Measurements from ENCODE around the gene KCNQ2.

Gene KCNQ2

GRCh38 chr20:63467294-63468083, 5.0 kb downstream of the KCNQ2 start:
- Histone ChIP-seq H2AFZ (ENCODE audit: low read depth, low read length) (no peak overlapping the region), H3K4me3 (ENCODE audit: low read length) (no peak overlapping the region), H3K9ac (ENCODE audit: low read length) (no peak overlapping the region), H3K9me3 (ENCODE audit: insufficient read depth, low read length) (no peaks in the 10 kb centered on the region), H3K36me3 (replicated peaks; ENCODE audit: low read depth, low read length) (no peaks in the 10 kb centered on the region), H3K27me3 (ENCODE audit: low read depth, low read length) (peaks cover 8% of the 10 kb centered on the region), H3K27ac (ENCODE audit: low read length) (no peak overlapping the region), H4K20me1 (ENCODE audit: insufficient read depth, low read length) (no peaks in the 10 kb centered on the region), H3K79me2 (ENCODE audit: low read length) (no peaks in the 10 kb centered on the region), H3K4me2 (ENCODE audit: low read length) (no peak overlapping the region), H3K4me1 (ENCODE audit: low read length) (no peaks in the 10 kb centered on the region)
- TF ChIP-seq CTCF (IDR thresholded peaks at IDR 0.05; ENCODE audit: low read depth, low read length) (no peak), EZH2phosphoT487 (IDR thresholded peaks at IDR 0.05; ENCODE audit: low read depth) (no peak)

- Histone ChIP-seq H3K36me3 (replicated peaks; ENCODE audit: low read depth, low read length) (no peaks in the 10 kb centered on the region), H3K4me2 (ENCODE audit: low read length) (no peak overlapping the region), H3K27me3 (ENCODE audit: low read depth, low read length) (peaks cover 8% of the 10 kb centered on the region), H4K20me1 (ENCODE audit: insufficient read depth, low read length) (no peaks in the 10 kb centered on the region), H3K9ac (ENCODE audit: low read length) (no peak overlapping the region), H3K79me2 (ENCODE audit: low read length) (no peaks in the 10 kb centered on the region), H2AFZ (ENCODE audit: low read depth, low read length) (no peak overlapping the region), H3K4me3 (ENCODE audit: low read length) (no peak overlapping the region), H3K4me1 (ENCODE audit: low read length) (no peaks in the 10 kb centered on the region), H3K27ac (ENCODE audit: low read length) (no peak overlapping the region), H3K9me3 (ENCODE audit: insufficient read depth, low read length) (no peaks in the 10 kb centered on the region)
- TF ChIP-seq EZH2phosphoT487 (IDR thresholded peaks at IDR 0.05; ENCODE audit: low read depth) (no peak), CTCF (IDR thresholded peaks at IDR 0.05; ENCODE audit: low read depth, low read length) (no peak)
Observed at GRCh38 chr20:63466861-63467260, 5.6 kb downstream of the KCNQ2 start.

DNA sequence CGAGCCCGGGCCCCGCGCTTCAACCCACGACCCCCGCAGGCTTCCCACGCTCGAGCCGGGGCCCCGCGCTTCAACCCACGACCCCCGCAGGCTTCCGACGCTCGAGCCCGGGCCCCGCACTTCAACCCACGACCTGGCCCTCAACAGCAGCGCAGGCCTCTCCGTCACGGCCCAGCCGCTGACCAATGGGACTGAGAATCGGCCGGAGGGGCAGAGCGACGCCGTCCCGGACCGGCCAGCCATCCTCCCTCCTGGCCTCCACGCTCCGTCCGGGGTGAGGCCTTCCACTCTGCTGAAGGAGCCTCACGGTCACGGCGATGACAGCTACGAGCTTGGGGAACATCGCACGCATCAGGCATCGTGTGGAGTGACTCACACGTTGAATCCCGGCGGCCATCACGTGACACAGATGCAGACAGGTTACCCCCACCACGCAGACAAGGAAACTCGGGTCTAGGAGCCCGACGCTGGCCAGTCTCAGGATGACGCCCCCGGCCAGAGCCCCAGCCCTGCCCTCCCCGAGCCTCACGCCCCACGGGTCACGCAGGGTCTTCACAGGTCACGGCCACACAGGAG, 6.1 kb downstream of the KCNQ2 start:
- no peak overlapping the region for H3K4me2 ChIP-seq (ENCODE audit: low read length)
- no peaks in the 10 kb centered on the region for H3K4me1 ChIP-seq (ENCODE audit: low read length)
- H2AFZ ChIP-seq (ENCODE audit: low read depth, low read length) = no peak overlapping the region
- H3K27ac ChIP-seq (ENCODE audit: low read length) = no peak overlapping the region
- H3K79me2 ChIP-seq (ENCODE audit: low read length) = no peaks in the 10 kb centered on the region
- no peak overlapping the region for H3K9ac ChIP-seq (ENCODE audit: low read length)
- no peaks in the 10 kb centered on the region for H4K20me1 ChIP-seq (ENCODE audit: insufficient read depth, low read length)
- TF ChIP-seq CTCF (IDR thresholded peaks at IDR 0.05; ENCODE audit: low read depth, low read length) (no peak), EZH2phosphoT487 (IDR thresholded peaks at IDR 0.05; ENCODE audit: low read depth) (no peak)
- H3K9me3 ChIP-seq (ENCODE audit: insufficient read depth, low read length) = no peaks in the 10 kb centered on the region
- H3K4me3 ChIP-seq (ENCODE audit: low read length) = no peak overlapping the region
- H3K36me3 ChIP-seq (replicated peaks; ENCODE audit: low read depth, low read length) = no peaks in the 10 kb centered on the region
- H3K27me3 ChIP-seq (ENCODE audit: low read depth, low read length) = peaks cover 8% of the 10 kb centered on the region

- no peak overlapping the region for H3K27ac ChIP-seq (ENCODE audit: low read length)
- H4K20me1 ChIP-seq (ENCODE audit: insufficient read depth, low read length) = no peaks in the 10 kb centered on the region
- no peak for TF ChIP-seq CTCF (IDR thresholded peaks at IDR 0.05; ENCODE audit: low read depth, low read length)
- TF ChIP-seq EZH2phosphoT487 (IDR thresholded peaks at IDR 0.05; ENCODE audit: low read depth) = no peak
- H3K4me1 ChIP-seq (ENCODE audit: low read length) = no peaks in the 10 kb centered on the region
- no peak overlapping the region for H2AFZ ChIP-seq (ENCODE audit: low read depth, low read length)
- H3K36me3 ChIP-seq (replicated peaks; ENCODE audit: low read depth, low read length) = no peaks in the 10 kb centered on the region
- H3K79me2 ChIP-seq (ENCODE audit: low read length) = no peaks in the 10 kb centered on the region
- H3K4me3 ChIP-seq (ENCODE audit: low read length) = no peak overlapping the region
- peaks cover 8% of the 10 kb centered on the region for H3K27me3 ChIP-seq (ENCODE audit: low read depth, low read length)
- H3K4me2 ChIP-seq (ENCODE audit: low read length) = no peak overlapping the region
- no peaks in the 10 kb centered on the region for H3K9me3 ChIP-seq (ENCODE audit: insufficient read depth, low read length)
- H3K9ac ChIP-seq (ENCODE audit: low read length) = no peak overlapping the region
Observed at GRCh38 chr20:63465380-63466249, 6.8 kb downstream of the KCNQ2 start.

Data from OCI-LY3 (cell line).